GM21360 (cell line): ENCODE results near the gene NLRP6.

Experiments
- ATAC-seq: cut with Tn5 transposase; IDR thresholded peaks from one replicate; pipeline ENCODE4 v1.9.1; 2021; ENCODE audit warnings: mild to moderate bottlenecking, moderate library complexity; ENCODE audit not compliant: unreplicated experiment

Gene NLRP6

GRCh38 chr11:292211-293121 is 14.3 kb downstream of the NLRP6 start:
- ATAC-seq, result no peak

GRCh38 chr11:293271-293851 is 15.2 kb downstream of the NLRP6 start:
- no peak for ATAC-seq

DNA sequence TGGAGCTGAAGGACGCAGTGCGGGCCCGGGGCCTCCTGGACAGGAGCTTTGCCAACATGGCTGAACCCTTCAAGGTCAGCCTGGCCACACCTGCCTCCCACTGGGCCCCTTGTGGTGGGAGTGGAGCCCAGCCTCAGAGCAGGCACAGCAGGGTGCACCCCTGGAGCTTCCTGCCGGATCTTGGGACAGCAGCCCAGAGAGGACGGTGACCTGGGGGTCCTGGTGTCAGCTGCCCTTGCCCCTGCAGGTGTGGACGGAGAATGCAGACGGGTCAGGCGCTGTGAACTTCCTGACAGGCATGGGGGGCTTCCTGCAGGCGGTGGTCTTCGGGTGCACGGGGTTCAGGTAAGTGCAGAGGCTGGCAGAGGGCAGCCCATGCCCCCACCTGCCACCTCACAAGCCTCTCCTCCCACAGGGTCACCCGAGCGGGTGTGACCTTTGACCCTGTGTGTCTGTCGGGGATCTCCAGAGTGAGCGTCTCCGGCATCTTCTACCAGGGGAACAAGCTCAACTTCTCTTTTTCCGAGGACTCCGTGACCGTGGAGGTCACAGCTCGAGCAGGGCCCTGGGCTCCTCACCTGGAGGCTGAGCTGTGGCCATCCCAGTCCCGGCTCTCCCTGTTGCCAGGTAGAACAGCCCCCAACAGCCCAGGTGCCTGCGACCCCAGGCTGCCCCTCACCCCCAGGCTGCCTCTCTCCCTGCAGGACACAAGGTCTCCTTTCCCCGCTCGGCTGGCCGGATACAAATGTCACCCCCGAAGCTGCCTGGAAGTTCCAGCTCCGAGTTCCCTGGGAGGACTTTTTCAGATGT is 15.8 kb downstream of the NLRP6 start:
- ATAC-seq, result no peak

GRCh38 chr11:294780-295179 is 16.6 kb downstream of the NLRP6 start:
- no peak for ATAC-seq

DNA sequence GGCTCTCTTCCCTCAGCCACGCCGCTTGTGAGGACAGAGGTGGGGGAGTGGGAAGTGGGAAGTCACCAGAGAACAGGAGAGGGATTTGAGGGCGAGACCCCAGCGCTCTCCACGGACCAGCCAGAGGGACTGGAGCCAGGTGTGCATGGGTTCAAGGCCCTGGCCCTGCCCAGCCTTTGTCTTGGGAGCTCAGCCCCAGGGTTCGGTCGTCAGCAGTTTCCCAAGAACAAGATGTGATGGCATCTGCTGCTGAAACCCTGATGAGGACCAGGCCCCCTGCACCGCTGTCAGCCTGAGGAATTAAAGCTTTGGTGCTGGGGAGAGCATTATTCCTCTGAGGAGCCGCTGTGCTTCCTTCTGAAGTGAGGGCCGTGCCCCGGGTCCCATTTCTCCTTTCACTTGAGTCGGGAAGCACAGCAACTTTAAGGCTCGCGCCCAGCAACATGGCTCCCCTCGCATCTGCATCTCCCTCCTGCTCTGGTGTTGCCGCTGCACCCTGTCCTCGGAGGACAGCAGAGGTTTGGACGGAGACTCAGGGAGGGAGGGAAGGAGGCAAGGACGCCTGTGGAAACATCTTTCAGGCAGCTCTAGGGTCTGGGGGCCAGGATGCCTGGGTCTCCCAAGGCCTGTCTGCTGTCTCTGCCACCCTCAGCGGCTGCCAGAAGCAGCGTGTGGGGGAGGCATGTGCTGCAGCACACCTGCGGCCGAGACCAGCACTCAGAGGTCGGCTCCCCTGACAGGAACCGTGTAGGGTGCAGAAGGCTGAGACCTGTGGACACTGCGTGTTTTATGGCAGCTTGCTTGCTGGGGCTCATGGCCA is 17.4 kb downstream of the NLRP6 start:
- ATAC-seq, result no peak

- ATAC-seq, result no peak
Observed at GRCh38 chr11:296171-297050, 18.2 kb downstream of the NLRP6 start.

DNA sequence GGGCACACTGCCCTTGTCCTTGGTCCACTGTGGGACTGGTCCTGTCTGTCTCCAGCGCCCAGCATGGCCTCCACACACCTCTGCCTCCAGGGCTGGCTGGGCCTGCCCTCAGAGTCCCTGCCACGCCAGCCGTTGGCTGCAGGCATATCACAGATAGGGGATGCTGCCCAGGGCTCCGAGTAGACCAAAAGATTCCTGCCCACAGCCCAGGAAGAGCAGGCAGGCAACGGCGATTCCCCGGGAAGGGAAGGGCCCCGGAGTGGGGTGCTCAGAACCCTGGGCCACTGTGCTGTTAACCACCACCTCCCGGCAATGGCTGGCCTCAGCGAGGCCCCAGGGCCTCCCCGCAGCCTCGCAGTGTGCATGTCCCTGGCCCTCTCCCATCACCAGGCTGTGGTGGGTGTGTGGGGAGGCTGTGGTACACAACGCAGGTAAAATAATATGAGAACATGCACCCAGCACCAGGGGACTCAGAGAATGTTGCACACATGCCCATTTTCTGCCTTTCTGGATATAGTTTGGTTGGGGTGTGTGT is 18.9 kb downstream of the NLRP6 start:
- no peak for ATAC-seq

GRCh38 chr11:297586-298405 is 19.6 kb downstream of the NLRP6 start:
- ATAC-seq, result no peak

DNA sequence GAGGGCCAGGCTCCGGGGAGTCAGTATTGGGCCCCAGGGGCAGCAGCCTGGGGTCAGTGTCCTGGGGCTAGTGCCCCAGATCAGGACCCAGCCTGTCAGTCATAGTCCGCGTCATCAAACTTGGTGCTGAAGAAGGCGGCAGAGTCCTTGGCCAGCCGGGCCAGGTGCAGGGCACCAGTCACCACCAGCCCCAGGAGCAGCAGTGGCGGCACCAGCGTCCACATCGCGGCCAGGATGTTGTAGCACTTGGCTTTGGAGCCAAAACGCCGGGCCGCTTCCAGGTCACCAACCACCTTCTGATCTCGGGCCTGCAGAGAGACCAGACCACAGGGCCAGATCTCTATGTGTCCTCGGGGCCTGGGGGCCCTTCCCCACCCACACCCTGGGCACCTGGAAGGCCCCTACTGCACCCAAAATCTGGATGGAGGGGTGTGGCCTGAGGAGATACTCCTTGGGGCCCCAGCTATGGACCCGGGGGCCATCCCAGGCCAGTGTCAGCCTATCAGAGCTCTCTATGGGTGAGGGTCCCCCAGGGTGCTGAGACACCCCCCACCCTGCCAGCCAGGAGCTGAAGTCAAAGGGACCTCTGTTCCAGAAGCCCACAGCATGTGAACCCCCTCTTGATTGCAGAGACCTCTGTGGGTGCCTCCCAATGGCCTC is 20.3 kb downstream of the NLRP6 start:
- ATAC-seq, result no peak

- no peak for ATAC-seq
Observed at GRCh38 chr11:299081-299891, 21.1 kb downstream of the NLRP6 start, which contains the start of gene IFITM5. TSS of gene IFITM5 (minus strand) at chr11:299526. CDS start at chr11:299490, 36 bp downstream.

- no peak for ATAC-seq
Observed at GRCh38 chr11:299951-300735, 21.9 kb downstream of the NLRP6 start.

GRCh38 chr11:303363-303762 is 25.2 kb downstream of the NLRP6 start:
- no peak for ATAC-seq

- no peak for ATAC-seq
Observed at GRCh38 chr11:304061-304506, 25.9 kb downstream of the NLRP6 start.

DNA sequence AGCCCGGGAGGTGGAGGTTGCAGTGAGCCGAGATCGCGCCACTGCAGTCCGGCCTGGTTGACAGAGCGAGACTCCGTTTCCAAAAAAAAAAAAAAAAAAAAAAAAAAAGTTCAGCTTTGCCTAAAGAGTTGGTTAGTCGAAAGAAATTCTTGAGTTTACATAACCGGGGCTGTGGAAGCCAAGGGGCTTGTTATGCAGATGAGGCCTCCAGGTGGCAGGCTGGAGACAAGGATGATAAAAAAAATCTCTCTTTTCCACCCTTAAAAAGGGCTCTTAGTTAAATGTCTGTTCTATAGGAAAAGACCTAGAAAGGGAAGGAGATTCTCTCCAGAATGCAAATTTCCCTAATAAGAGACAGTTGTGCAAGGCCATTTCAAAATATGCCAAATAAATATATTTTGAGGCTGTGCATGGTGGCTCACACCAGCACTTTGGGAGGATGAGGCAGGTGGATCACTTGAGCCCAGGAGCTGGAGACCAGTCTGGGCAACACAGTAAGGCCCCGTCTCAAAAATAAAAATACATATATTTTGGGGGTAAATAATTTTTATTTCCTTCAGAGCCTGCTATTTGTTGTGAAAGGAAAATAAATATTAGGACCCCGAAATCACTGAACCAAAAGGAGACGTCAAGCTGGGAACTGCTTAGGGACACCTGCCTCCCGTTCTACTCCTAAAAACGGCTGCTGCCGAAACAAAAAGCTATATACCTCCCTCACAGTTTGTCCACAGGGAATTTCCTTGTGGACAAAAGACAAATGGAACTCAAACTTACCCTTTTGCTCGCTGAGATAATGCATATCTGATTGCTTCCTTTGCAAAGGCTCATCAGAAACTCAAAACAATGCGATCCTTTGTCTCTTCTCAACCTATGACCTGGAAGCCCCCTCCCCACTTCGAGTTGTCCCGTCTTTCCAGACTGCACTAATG is 27.0 kb downstream of the NLRP6 start:
- ATAC-seq, result no peak

GRCh38 chr11:305844-306211 is 27.6 kb downstream of the NLRP6 start:
- ATAC-seq, result no peak
